ENCODE measurements around the gene IL36A. TPM values are rescaled to one million over a fixed set of nuclear protein-coding genes. Genes with fewer than 3 reads are reported as not detected.
A peak's percentile ranks its signal among the peaks of the same experiment; 100 is the strongest.

Gene IL36A
- total and polyA plus RNA-seq, 9 of the 15 experiments (the other 6 are each of a cell fraction or from before 2014, with no cell fraction given) = not detected

GRCh38 chr2:113050921-113051895, 45.9 kb downstream of the IL36A start (continued):
- no peak for TF ChIP-seq CEBPZ (IDR thresholded peaks at IDR 0.05; ENCODE audit: borderline replicate concordance, low read depth, low read length)
- TF ChIP-seq ZBTB2 (IDR thresholded peaks at IDR 0.05) = no peak
- no peak for TF ChIP-seq TCFL5 (CRISPR knock-in tag; conservative IDR thresholded peaks at IDR 0.05)
- no peak for TF ChIP-seq RBM15 (IDR thresholded peaks at IDR 0.05; ENCODE audit: insufficient read depth, low read length)
- no peak for TF ChIP-seq ZNF3 (CRISPR knock-in tag; IDR thresholded peaks at IDR 0.05)
- no peak for TF ChIP-seq LARP7 (IDR thresholded peaks at IDR 0.05)
- 0 out of 2 replicates have a peak, but pooled peaks have one; percentile 54 for TF ChIP-seq ADNP (tag; IDR thresholded peaks at IDR 0.05)
- peak; percentile 51 for TF ChIP-seq SMC3 (conservative IDR thresholded peaks at IDR 0.05; ENCODE audit: insufficient read depth, low read depth, low read length)
- TF ChIP-seq, protein P1, sequence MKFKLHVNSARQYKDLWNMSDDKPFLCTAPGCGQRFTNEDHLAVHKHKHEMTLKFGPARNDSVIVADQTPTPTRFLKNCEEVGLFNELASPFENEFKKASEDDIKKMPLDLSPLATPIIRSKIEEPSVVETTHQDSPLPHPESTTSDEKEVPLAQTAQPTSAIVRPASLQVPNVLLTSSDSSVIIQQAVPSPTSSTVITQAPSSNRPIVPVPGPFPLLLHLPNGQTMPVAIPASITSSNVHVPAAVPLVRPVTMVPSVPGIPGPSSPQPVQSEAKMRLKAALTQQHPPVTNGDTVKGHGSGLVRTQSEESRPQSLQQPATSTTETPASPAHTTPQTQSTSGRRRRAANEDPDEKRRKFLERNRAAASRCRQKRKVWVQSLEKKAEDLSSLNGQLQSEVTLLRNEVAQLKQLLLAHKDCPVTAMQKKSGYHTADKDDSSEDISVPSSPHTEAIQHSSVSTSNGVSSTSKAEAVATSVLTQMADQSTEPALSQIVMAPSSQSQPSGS (CRISPR knock-in tag; IDR thresholded peaks at IDR 0.05) = no peak
- no peak for TF ChIP-seq ZBTB17 (CRISPR knock-in tag; IDR thresholded peaks at IDR 0.05)
- TF ChIP-seq CCAR2 (IDR thresholded peaks at IDR 0.05; ENCODE audit: low read depth, low read length) = no peak
- TF ChIP-seq STAG1 (CRISPR knock-in tag; IDR thresholded peaks at IDR 0.05; ENCODE audit: borderline replicate concordance) = 0 out of 2 replicates have a peak, but pooled peaks have one; percentile 52
- peak in 1 of 2 experiments; percentile 88; a peak in 2 of 4 replicates for TF ChIP-seq RCOR1 (IDR thresholded peaks at IDR 0.05; ENCODE audit: borderline replicate concordance in 1 of 2, low read depth in 2 of 2, low read length in 2 of 2)
- TF ChIP-seq MAFF (IDR thresholded peaks at IDR 0.05; ENCODE audit: low read length) = no peak
- TF ChIP-seq NFXL1 (CRISPR knock-in tag; IDR thresholded peaks at IDR 0.05) = no peak
- TF ChIP-seq, protein P2, sequence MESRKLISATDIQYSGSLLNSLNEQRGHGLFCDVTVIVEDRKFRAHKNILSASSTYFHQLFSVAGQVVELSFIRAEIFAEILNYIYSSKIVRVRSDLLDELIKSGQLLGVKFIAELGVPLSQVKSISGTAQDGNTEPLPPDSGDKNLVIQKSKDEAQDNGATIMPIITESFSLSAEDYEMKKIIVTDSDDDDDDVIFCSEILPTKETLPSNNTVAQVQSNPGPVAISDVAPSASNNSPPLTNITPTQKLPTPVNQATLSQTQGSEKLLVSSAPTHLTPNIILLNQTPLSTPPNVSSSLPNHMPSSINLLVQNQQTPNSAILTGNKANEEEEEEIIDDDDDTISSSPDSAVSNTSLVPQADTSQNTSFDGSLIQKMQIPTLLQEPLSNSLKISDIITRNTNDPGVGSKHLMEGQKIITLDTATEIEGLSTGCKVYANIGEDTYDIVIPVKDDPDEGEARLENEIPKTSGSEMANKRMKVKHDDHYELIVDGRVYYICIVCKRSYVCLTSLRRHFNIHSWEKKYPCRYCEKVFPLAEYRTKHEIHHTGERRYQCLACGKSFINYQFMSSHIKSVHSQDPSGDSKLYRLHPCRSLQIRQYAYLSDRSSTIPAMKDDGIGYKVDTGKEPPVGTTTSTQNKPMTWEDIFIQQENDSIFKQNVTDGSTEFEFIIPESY (CRISPR knock-in tag; IDR thresholded peaks at IDR 0.05) = peak; percentile 28; the same call in 1 of the 2 replicates
- 0 out of 2 replicates have a peak, but pooled peaks have one; percentile 46 for TF ChIP-seq ZNF311 (CRISPR knock-in tag; IDR thresholded peaks at IDR 0.05)
- no peak for TF ChIP-seq NONO (IDR thresholded peaks at IDR 0.05; ENCODE audit: low read depth in 2 of 2, low read length in 1 of 2)
- TF ChIP-seq GATAD2B (IDR thresholded peaks at IDR 0.05; ENCODE audit: borderline replicate concordance) = no peak
